Neural cell (in vitro differentiated cells): ENCODE results near the gene SWT1. TPM values are rescaled to one million over a fixed set of nuclear protein-coding genes. Genes with fewer than 3 reads are reported as not detected.
"Not testable (repeated sequence)": the region's sequence is repeated elsewhere in the genome, so short reads cannot be mapped to it uniquely, and the experiment has no call there.

Source experiments
- H2AFZ ChIP-seq: fragments of 200-600, 300-800 bp; sonication (generic), shearing (Covaris generic); 2 replicates; pipeline ENCODE4 v1.6.0; 2014; ENCODE audit warnings: low read depth, mild to moderate bottlenecking, antibody characterized with exemption, low read length, moderate library complexity
- H3F3A ChIP-seq: fragments of 200-600 bp; shearing (Covaris generic); 2 replicates; pipeline ENCODE4 v1.6.1; 2016; ENCODE audit warnings: mild to moderate bottlenecking, moderate library complexity, mixed read lengths, antibody characterized with exemption, low read length; ENCODE audit not compliant: insufficient read depth, poor library complexity, severe bottlenecking
- H3K27ac ChIP-seq: fragments of 200-600, 300-800 bp; sonication (generic), shearing (Covaris generic); 2 replicates; pipeline ENCODE4 v1.5.1; 2014; ENCODE audit warnings: mild to moderate bottlenecking, low read length, moderate library complexity
- H3K27me3 ChIP-seq: fragments of 300-800, 200-600 bp; sonication (generic), shearing (Covaris generic); 2 replicates; pipeline ENCODE4 v1.6.0; 2014; ENCODE audit warnings: mild to moderate bottlenecking, low read depth, low read length, moderate library complexity; ENCODE audit not compliant: insufficient read depth
- H3K36me3 ChIP-seq: fragments of 300-800, 200-600 bp; sonication (generic), shearing (Covaris generic); 2 replicates; pipeline ENCODE4 v1.5.1; 2014; ENCODE audit warnings: mild to moderate bottlenecking, antibody characterized with exemption, low read length, moderate library complexity; ENCODE audit not compliant: insufficient read depth
- H3K4me2 ChIP-seq: fragments of 300-800, 200-600 bp; sonication (generic), shearing (Covaris generic); 2 replicates; pipeline ENCODE4 v1.6.0; 2014; ENCODE audit warnings: mild to moderate bottlenecking, low read length
- H3K4me3 ChIP-seq: fragments of 300-800, 200-600 bp; sonication (generic), shearing (Covaris generic); 2 replicates; pipeline ENCODE4 v1.5.1; 2014; ENCODE audit warnings: mild to moderate bottlenecking, low read length, moderate library complexity
- H3K79me2 ChIP-seq: fragments of 200-600 bp; shearing (Covaris generic); replicated peaks from 2 replicates; pipeline ENCODE4 v1.6.0; 2014; ENCODE audit warnings: mild to moderate bottlenecking, low read length, moderate library complexity; ENCODE audit not compliant: insufficient read depth
- H3K9ac ChIP-seq: fragments of 300-800, 200-600 bp; sonication (generic), shearing (Covaris generic); 2 replicates; pipeline ENCODE4 v1.6.1; 2016; ENCODE audit warnings: mild to moderate bottlenecking, low read length, mixed read lengths
- H3K9me2 ChIP-seq: fragments of 200-600 bp; shearing (Covaris generic); 2 replicates; pipeline ENCODE4 v1.6.1; 2016; ENCODE audit warnings: mild to moderate bottlenecking, low read length, mixed read lengths; ENCODE audit not compliant: insufficient read depth
- H3K9me3 ChIP-seq: fragments of 200-600, 300-800 bp; sonication (generic), shearing (Covaris generic); 2 replicates; pipeline ENCODE4 v1.6.1; 2016; ENCODE audit warnings: mild to moderate bottlenecking, mixed run types, low read length, moderate library complexity, mixed read lengths
- H4K20me1 ChIP-seq: fragments of 200-600 bp; shearing (Covaris generic); 2 replicates; pipeline ENCODE4 v1.6.1; 2016; ENCODE audit warnings: mild to moderate bottlenecking, mixed run types; ENCODE audit not compliant: insufficient read depth
- CTCF ChIP-seq: fragments of 450-650 bp; IDR thresholded peaks from 2 replicates; pipeline ENCODE4 v1.5.1; 2014; ENCODE audit warnings: antibody characterized with exemption, mild to moderate bottlenecking, moderate library complexity; ENCODE audit not compliant: poor library complexity, severe bottlenecking
- EZH2 ChIP-seq: fragments of 200-600, 300-800 bp; shearing (Covaris generic), sonication (generic); IDR thresholded peaks from 2 replicates; pipeline ENCODE4 v1.6.1; 2014; ENCODE audit warnings: antibody characterized with exemption, low read length, borderline replicate concordance, mild to moderate bottlenecking; ENCODE audit not compliant: insufficient read depth, poor library complexity, severe bottlenecking
- MXI1 ChIP-seq: fragments of 450-650 bp; conservative IDR thresholded peaks from 2 replicates; pipeline ENCODE4 v1.6.1; 2014; ENCODE audit warnings: antibody characterized with exemption, mild to moderate bottlenecking; ENCODE audit not compliant: poor library complexity, severe bottlenecking
- POLR2AphosphoS5 ChIP-seq: IDR thresholded peaks from 2 replicates; pipeline ENCODE4 v1.6.1; 2012
- REST ChIP-seq: IDR thresholded peaks from 2 replicates; pipeline ENCODE4 v1.6.1; 2012; ENCODE audit warnings: borderline replicate concordance
- SMC3 ChIP-seq: fragments of 450-650 bp; conservative IDR thresholded peaks from 2 replicates; pipeline ENCODE4 v1.6.1; 2014; ENCODE audit warnings: antibody characterized with exemption, mild to moderate bottlenecking, moderate library complexity; ENCODE audit not compliant: poor library complexity
- polyA plus RNA-seq: library from polyadenylated mRNA; depleted of rRNA; stranded (reverse); fragments of >200 nt; gene quantifications from 2 replicates; pipeline ENCODE4 v1.2.3, GENCODE V29; 2014

The SWT1 gene
- polyA plus RNA-seq, 1 donor from 2014 or later, result 9.3 TPM

- no peak overlapping the region for H3K4me3 ChIP-seq
- H3K79me2 ChIP-seq, result no peaks in the 10 kb centered on the region
- no peak overlapping the region for H3K9ac ChIP-seq
- no peak overlapping the region for H3K27ac ChIP-seq
- H3K27me3 ChIP-seq, result no peaks in the 10 kb centered on the region
- H3F3A ChIP-seq, result no peaks in the 10 kb centered on the region
- no peak overlapping the region for H3K4me2 ChIP-seq
- no peaks in the 10 kb centered on the region for H4K20me1 ChIP-seq
- TF ChIP-seq MXI1, result no peak
- TF ChIP-seq POLR2AphosphoS5, result no peak
- H3K36me3 ChIP-seq, result no peaks in the 10 kb centered on the region
- H3K9me3 ChIP-seq, result no peaks in the 10 kb centered on the region
- H2AFZ ChIP-seq, result no peak overlapping the region
- H3K9me2 ChIP-seq, result no peaks in the 10 kb centered on the region
Observed at GRCh38 chr1:185232874-185233273, 75.9 kb downstream of the SWT1 start.

GRCh38 chr1:185234183-185234582 is 77.2 kb downstream of the SWT1 start:
- not testable (repeated sequence) for H3K36me3 ChIP-seq, H3K4me2 ChIP-seq, H3K79me2 ChIP-seq, H3K9me2 ChIP-seq, H3K4me3 ChIP-seq, H2AFZ ChIP-seq, H3K27me3 ChIP-seq, H4K20me1 ChIP-seq, H3K9me3 ChIP-seq, H3F3A ChIP-seq, H3K9ac ChIP-seq, H3K27ac ChIP-seq

DNA sequence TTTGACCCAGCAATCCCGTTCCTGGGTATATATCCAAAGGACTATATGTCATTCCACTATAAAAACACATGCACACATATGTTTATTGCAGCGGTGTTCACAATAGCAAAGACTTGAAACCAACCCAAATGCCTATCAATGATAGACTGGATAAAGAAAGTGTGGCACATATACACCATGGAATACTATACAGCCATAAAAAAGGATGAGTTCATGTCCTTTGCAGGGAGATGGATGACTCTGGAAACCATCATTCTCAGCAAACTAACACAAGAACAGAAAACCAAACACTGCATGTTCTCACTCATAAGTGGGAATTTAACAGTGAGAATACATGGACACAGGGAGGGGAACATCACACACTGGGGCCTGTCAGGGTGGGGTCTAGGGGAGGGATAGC is 80.2 kb downstream of the SWT1 start:
- not testable (repeated sequence) for H3K9me2 ChIP-seq, H3K36me3 ChIP-seq, H3F3A ChIP-seq, H3K79me2 ChIP-seq, H2AFZ ChIP-seq, H3K9ac ChIP-seq, H3K4me3 ChIP-seq, H3K27me3 ChIP-seq, H3K4me2 ChIP-seq, H3K9me3 ChIP-seq, H4K20me1 ChIP-seq, H3K27ac ChIP-seq

- H3K27me3 ChIP-seq, result no peaks in the 10 kb centered on the region
- H3F3A ChIP-seq, result no peaks in the 10 kb centered on the region
- H3K4me3 ChIP-seq, result no peak overlapping the region
- H3K9me3 ChIP-seq, result no peaks in the 10 kb centered on the region
- no peaks in the 10 kb centered on the region for H3K9me2 ChIP-seq
- H3K79me2 ChIP-seq, result no peaks in the 10 kb centered on the region
- H2AFZ ChIP-seq, result no peak overlapping the region
- no peak overlapping the region for H3K4me2 ChIP-seq
- no peaks in the 10 kb centered on the region for H4K20me1 ChIP-seq
- H3K27ac ChIP-seq, result no peak overlapping the region
- no peak for TF ChIP-seq CTCF
- TF ChIP-seq POLR2AphosphoS5, result no peak
- TF ChIP-seq MXI1, result no peak
- TF ChIP-seq EZH2, result no peak
- no peak for TF ChIP-seq SMC3
- TF ChIP-seq REST, result no peak
- no peak overlapping the region for H3K9ac ChIP-seq
- H3K36me3 ChIP-seq, result no peaks in the 10 kb centered on the region
Observed at GRCh38 chr1:185237661-185238060, 80.7 kb downstream of the SWT1 start.
